MCF 10A (cell line): ENCODE measurements around the gene SEMA5A. TPM values are rescaled to one million over a fixed set of nuclear protein-coding genes. Genes with fewer than 3 reads are reported as not detected.

ENCODE experiments used
- BruUV-seq: library from RNA; stranded (reverse); fragments of 400-500 nt; replicated peaks from 2 replicates; lab custom pipeline; 2021; lab: Mats Ljungman, UMichigan
- CTCF ChIA-PET: fragments of 300-600 bp; sonication (Branson Sonifier 250); formaldehyde crosslinking; extraction: SDS; loops from one replicate; lab custom pipeline; 2021; ENCODE audit warnings: antibody characterized with exemption, inconsistent platforms; lab: Yijun Ruan, JAX
- POLR2A ChIA-PET: fragments of 300-600, 350-650 bp; sonication (Branson Sonifier 250); formaldehyde crosslinking; extraction: SDS; loops from one replicate; lab custom pipeline; 2020; ENCODE audit warnings: antibody characterized with exemption, inconsistent platforms; lab: Yijun Ruan, JAX
- DNase-seq: peaks from one replicate; pipeline ENCODE4 v3.0.0-alpha.2; 2018; ENCODE audit not compliant: unreplicated experiment
- H3K27ac Mint-ChIP-seq: one replicate; pipeline ENCODE4 v1.8.0; 2022; ENCODE audit warnings: mild to moderate bottlenecking, low read depth, mixed read lengths; ENCODE audit not compliant: unreplicated experiment
- H3K27me3 Mint-ChIP-seq: one replicate; pipeline ENCODE4 v1.8.0; 2022; ENCODE audit warnings: mixed read lengths; ENCODE audit not compliant: insufficient read depth, unreplicated experiment
- H3K36me3 Mint-ChIP-seq: one replicate; pipeline ENCODE4 v1.8.0; 2022; ENCODE audit warnings: mild to moderate bottlenecking, moderate library complexity, mixed read lengths; ENCODE audit not compliant: insufficient read depth, unreplicated experiment
- H3K4me1 Mint-ChIP-seq: one replicate; pipeline ENCODE4 v1.8.0; 2022; ENCODE audit warnings: mixed read lengths; ENCODE audit not compliant: insufficient read depth, unreplicated experiment
- H3K4me3 Mint-ChIP-seq: one replicate; pipeline ENCODE4 v1.8.0; 2022; ENCODE audit warnings: mild to moderate bottlenecking, moderate library complexity, mixed read lengths; ENCODE audit not compliant: unreplicated experiment
- H3K9me3 Mint-ChIP-seq: one replicate; pipeline ENCODE4 v1.8.0; 2022; ENCODE audit warnings: mixed read lengths; ENCODE audit not compliant: unreplicated experiment
- intact Hi-C: fragments of 100-400 bp; cut with micrococcal nuclease; formaldehyde crosslinking; loops from 2 replicates; pipeline ENCODE4 v1.14.1; 2022
- total RNA-seq: library from RNA; stranded (reverse); gene quantifications from 2 replicates; pipeline ENCODE4 v1.2.3, GENCODE V29; 2022
- TF ChIP-seq, protein P1 (sequence below): fragments of 200-600 bp; IDR thresholded peaks from one replicate; pipeline ENCODE4 v1.8.0; 2022; ENCODE audit warnings: antibody characterized with exemption, mild to moderate bottlenecking; ENCODE audit not compliant: unreplicated experiment

Gene SEMA5A
- total RNA-seq, 1 experiment from 2014 or later: 1.2 TPM

DNA sequence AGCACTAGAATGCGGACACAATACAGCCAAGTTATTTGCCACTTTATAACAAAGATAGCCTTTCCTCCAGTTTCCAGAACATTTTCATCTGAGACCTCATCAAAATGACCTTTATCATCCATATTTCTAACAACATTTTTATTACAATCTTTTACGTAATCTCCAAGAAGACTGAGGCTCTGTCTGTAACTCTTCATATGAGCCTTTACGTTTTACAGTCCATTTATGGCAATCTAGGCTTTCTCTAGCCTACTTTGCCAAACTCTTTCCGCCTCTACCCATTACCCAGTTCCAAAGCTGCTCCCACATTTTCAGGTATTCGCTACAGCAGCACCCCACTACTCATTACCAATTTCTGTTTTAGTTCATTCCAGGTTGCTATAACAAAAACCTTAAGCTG lies 8.2 kb upstream of the SEMA5A start:
- Mint-ChIP-seq H3K4me3 (no peak overlapping the region), H3K9me3 (no peaks in the 10 kb centered on the region), H3K27ac (no peak overlapping the region), H3K36me3 (no peaks in the 10 kb centered on the region), H3K4me1 (peaks cover 5% of the 10 kb centered on the region), H3K27me3 (no peaks in the 10 kb centered on the region)
- ChIA-PET POLR2A (interaction anchor here (0.7 kb wide), 1 partner anchor 1501 kb away, joined by 3 read pairs; no protein-coding TSS in a partner anchor), CTCF (interaction anchor here (0.8 to 0.9 kb wide), 2 partner anchors 10 to 591 kb away, joined by 3 read pairs; no protein-coding TSS in a partner anchor)
- no peak for DNase-seq
- BruUV-seq: no TSS peak
- intact Hi-C loops: no loop called here
- TF ChIP-seq, protein P1, sequence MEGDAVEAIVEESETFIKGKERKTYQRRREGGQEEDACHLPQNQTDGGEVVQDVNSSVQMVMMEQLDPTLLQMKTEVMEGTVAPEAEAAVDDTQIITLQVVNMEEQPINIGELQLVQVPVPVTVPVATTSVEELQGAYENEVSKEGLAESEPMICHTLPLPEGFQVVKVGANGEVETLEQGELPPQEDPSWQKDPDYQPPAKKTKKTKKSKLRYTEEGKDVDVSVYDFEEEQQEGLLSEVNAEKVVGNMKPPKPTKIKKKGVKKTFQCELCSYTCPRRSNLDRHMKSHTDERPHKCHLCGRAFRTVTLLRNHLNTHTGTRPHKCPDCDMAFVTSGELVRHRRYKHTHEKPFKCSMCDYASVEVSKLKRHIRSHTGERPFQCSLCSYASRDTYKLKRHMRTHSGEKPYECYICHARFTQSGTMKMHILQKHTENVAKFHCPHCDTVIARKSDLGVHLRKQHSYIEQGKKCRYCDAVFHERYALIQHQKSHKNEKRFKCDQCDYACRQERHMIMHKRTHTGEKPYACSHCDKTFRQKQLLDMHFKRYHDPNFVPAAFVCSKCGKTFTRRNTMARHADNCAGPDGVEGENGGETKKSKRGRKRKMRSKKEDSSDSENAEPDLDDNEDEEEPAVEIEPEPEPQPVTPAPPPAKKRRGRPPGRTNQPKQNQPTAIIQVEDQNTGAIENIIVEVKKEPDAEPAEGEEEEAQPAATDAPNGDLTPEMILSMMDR: no peak

DNA sequence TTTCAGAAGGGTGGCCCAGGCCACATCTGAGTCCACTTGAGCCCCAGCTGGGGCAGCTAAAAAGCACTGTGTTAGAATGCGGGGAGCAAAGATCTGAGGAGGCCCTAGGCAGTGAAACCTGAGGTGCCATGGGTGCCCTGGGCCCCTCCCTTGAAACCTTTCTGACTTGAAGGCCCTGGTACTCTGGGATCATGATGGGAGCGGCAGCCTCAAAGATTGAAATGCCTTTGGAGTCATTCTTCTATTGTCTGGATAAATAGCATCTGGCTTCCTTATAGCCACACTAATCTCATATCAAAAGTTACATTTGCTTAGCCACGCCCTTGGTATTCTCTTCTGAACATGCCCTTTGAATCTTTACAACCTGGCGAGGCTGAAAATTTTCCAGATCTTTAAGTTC lies 7.7 kb upstream of the SEMA5A start:
- H3K27ac Mint-ChIP-seq: no peak overlapping the region
- DNase-seq: no peak
- H3K27me3 Mint-ChIP-seq: no peaks in the 10 kb centered on the region
- BruUV-seq: no TSS peak
- POLR2A ChIA-PET: no interaction called here
- no peaks in the 10 kb centered on the region for H3K9me3 Mint-ChIP-seq
- intact Hi-C loops: no loop called here
- no peak overlapping the region for H3K4me3 Mint-ChIP-seq
- CTCF ChIA-PET: no interaction called here
- no peaks in the 10 kb centered on the region for H3K36me3 Mint-ChIP-seq
- H3K4me1 Mint-ChIP-seq: peaks cover 5% of the 10 kb centered on the region
- TF ChIP-seq, protein P1: no peak

DNA sequence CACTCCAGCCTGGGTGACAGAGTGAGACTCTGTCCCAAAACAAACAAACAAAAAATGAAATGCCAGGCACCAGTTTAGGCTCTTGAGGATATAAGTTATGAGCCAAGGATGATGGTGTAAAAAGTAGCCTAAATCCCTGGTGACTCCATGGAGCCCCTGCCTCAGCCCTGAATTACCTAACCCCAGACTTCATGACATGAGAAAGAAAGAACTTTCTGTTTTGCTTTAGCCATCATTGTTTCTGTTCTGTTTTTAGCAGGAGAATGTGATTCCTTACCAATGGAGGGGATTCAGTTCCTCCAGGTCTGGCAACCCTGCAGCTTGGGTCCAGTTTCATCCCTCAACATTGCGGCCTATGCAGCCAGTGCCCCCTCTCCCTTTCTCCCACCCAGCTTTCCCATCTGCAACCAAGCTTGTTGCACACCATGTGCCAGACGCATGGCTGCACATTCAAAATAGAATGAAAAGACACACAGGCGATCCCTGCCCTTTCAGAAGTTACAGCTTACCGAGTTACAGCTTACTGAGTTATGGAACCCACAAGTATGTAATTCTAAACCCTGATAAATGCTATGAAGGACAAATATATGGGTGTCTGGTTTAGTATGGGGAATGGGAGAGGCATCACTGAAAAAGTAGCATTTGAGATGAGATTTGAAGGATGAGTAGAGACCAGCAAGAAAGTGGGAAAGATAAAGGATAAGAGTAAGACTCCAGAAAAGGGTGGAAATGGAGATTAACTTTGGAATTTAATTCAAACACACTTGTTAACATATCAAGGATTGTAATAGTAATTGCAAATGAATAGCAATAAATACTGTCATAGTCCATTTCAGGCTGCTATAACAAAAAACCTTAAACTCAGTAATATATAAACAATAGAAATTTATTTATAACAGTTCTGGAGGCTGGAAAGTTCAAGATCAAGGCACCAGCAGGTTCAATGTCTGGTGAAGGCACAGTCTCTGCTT lies 6.0 kb upstream of the SEMA5A start:
- H3K27ac Mint-ChIP-seq: no peak overlapping the region
- intact Hi-C loops: no loop called here
- H3K36me3 Mint-ChIP-seq: no peaks in the 10 kb centered on the region
- BruUV-seq: no TSS peak
- TF ChIP-seq, protein P1: no peak
- no peak overlapping the region for H3K4me3 Mint-ChIP-seq
- DNase-seq: no peak
- H3K4me1 Mint-ChIP-seq: no peaks in the 10 kb centered on the region
- ChIA-PET POLR2A (no interaction called here), CTCF (interaction anchor here (0.6 to 2.0 kb wide), 3 partner anchors 9 to 502 kb away, joined by 3 to 9 read pairs (median 6); no protein-coding TSS in a partner anchor)
- H3K9me3 Mint-ChIP-seq: no peaks in the 10 kb centered on the region
- H3K27me3 Mint-ChIP-seq: no peaks in the 10 kb centered on the region

DNA sequence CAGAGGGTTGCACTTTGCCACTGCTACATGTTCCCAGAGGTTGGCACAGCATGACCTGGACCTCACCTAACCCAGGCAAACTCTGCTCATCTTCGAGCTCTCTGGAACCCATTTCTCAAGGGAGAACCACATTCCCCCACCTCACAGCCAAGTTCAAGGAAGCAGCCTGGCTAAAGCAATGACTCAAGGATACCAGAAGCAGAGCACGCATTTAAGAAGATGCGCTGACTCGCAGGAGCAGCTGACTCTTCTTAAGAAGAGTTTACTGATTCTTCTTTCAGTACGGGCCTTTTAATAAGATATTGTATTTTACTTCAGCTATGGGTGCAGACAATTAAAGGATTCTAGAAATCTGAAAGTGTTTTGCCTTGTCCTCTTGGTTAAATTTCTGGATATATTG lies 4.1 kb upstream of the SEMA5A start:
- no peaks in the 10 kb centered on the region for H3K36me3 Mint-ChIP-seq
- no peak overlapping the region for H3K27ac Mint-ChIP-seq
- no peaks in the 10 kb centered on the region for H3K27me3 Mint-ChIP-seq
- ChIA-PET POLR2A (interaction anchor here (0.6 kb wide), 1 partner anchor 95 kb away, joined by 3 read pairs; no protein-coding TSS in a partner anchor), CTCF (interaction anchor here (0.6 kb wide), 1 partner anchor 120 kb away, joined by 3 read pairs; no protein-coding TSS in a partner anchor)
- no peaks in the 10 kb centered on the region for H3K9me3 Mint-ChIP-seq
- intact Hi-C loops: loop anchor here (5.0 kb wide), 1 partner anchor 482 kb away; no protein-coding TSS in a partner anchor
- H3K4me1 Mint-ChIP-seq: no peaks in the 10 kb centered on the region
- no TSS peak for BruUV-seq
- TF ChIP-seq, protein P1: no peak
- DNase-seq: no peak
- no peak overlapping the region for H3K4me3 Mint-ChIP-seq
